Motor neuron (in vitro differentiated cells): ENCODE data around the gene KLF11. TPM values are rescaled to one million over a fixed set of nuclear protein-coding genes. Genes with fewer than 3 reads are reported as not detected.
"Not testable (repeated sequence)": the region's sequence is repeated elsewhere in the genome, so short reads cannot be mapped to it uniquely, and the experiment has no call there.

ENCODE experiments used
- ATAC-seq, 8 experiments: fragments of 200-7000 bp; cut with Tn5 transposase; replicated peaks in 6 of 8; 2 replicates each; pipeline ENCODE4 v1.8.0; 2021; ENCODE audit warnings: mild to moderate bottlenecking in 8 of 8, moderate library complexity in 8 of 8
- H3K27ac ChIP-seq, 2 donors: fragments of 250-450 bp; sonication (Bioruptor Pico); 2 replicates each; pipeline ENCODE4 v1.9.0; 2021; ENCODE audit warnings: antibody characterized with exemption in 2 of 2, mild to moderate bottlenecking in 2 of 2, moderate library complexity in 1 of 2
- H3K4me1 ChIP-seq, 2 donors: fragments of 250-450 bp; sonication (Bioruptor Pico); replicated peaks in 1 of 2; 2 replicates each; pipeline ENCODE4 v1.6.1; 2021; ENCODE audit warnings: antibody characterized with exemption in 2 of 2, mild to moderate bottlenecking in 2 of 2, moderate library complexity in 1 of 2
- H3K4me3 ChIP-seq, 5 donors: fragments of 250-450 bp; sonication (Bioruptor Pico); 2 replicates each; pipeline ENCODE4 v1.9.0; 2021; ENCODE audit warnings: antibody characterized with exemption in 5 of 5, mild to moderate bottlenecking in 5 of 5, moderate library complexity in 4 of 5
- WGBS, 10 experiments: fragments of 450-650 bp; shearing (Covaris generic); methylation state at CpG; one replicate each; pipeline ENCODE4 v1.0.0; 2022; 5-methylcytosine and 5-hydroxymethylcytosine counted together
- in situ Hi-C, 9 experiments: fragments of 400-800 bp; cut with MboI; loops; one replicate each; pipeline ENCODE4 v1.15.0; 2021; ENCODE audit warnings: low sequenced_read_pairs in 9 of 9, low pct_unique_long_range_greater_than_20kb in 2 of 9; ENCODE audit not compliant: unreplicated experiment in 9 of 9
- total RNA-seq, 8 experiments: library from RNA; unstranded; fragments of 300-600 nt; gene quantifications; 2 replicates each; pipeline versions ENCODE4 v1.2.3 to v1.2.4, GENCODE V29; 2022

The KLF11 gene
- total RNA-seq, 8 experiments from 2014 or later = 4.0 to 19.7 (median 12.6) TPM

- no peak overlapping the region for H3K4me3 ChIP-seq
These were observed 20.9 kb upstream of the KLF11 start for GRCh38 chr2:10022445-10022844.

GRCh38 chr2:10022966-10023662 lies 20.2 kb upstream of the KLF11 start:
- H3K4me1 ChIP-seq = peaks cover 4 to 6% of the 10 kb centered on the region in 2 donors
- no peak overlapping the region for H3K4me3 ChIP-seq
- H3K27ac ChIP-seq = no peak overlapping the region
- 71 to 100% (median 83%) methylated on average over 1 to 5 of the region's 10 CpGs; no CpG with 5 or more reads in 4 of the 10 experiments for WGBS, 10 experiments
- in situ Hi-C loops = no loop called here
- ATAC-seq = peak in 5 of 8 experiments; percentile 26 to 61 (median 46)

More at GRCh38 chr2:10022445-10022844, 20.9 kb upstream of the KLF11 start:
- peak in 5 of 8 experiments; percentile 12 to 59 (median 47) for ATAC-seq
- Histone ChIP-seq H3K4me1 (peaks cover 4 to 6% of the 10 kb centered on the region in 2 donors), H3K27ac (no peak overlapping the region)
- WGBS, 10 experiments = 91 to 100% methylated on average over 1 to 4 of the region's 4 CpGs; no CpG with 5 or more reads in 8 of the 10 experiments
- in situ Hi-C loops = no loop called here

- no peak overlapping the region for H3K4me3 ChIP-seq
- ATAC-seq = no peak
These were observed 16.3 kb upstream of the KLF11 start for GRCh38 chr2:10026940-10027569.

GRCh38 chr2:10027660-10028330 lies 15.6 kb upstream of the KLF11 start:
- WGBS, 10 experiments = 90 to 100% (median 100%) methylated on average over 1 to 4 of the region's 16 CpGs; no CpG with 5 or more reads in 5 of the 10 experiments
- in situ Hi-C loops = loop anchor here in 3 of 9 experiments (25.0 kb wide), 1 partner anchor 215 kb away; no protein-coding TSS in a partner anchor
- ATAC-seq = peak in 1 of 8 experiments; percentile 0

More at GRCh38 chr2:10026940-10027569, 16.3 kb upstream of the KLF11 start:
- H3K4me1 ChIP-seq = peaks cover 34% of the 10 kb centered on the region in 2 donors
- in situ Hi-C loops = loop anchor here in 3 of 9 experiments (25.0 kb wide), 1 partner anchor 215 kb away; no protein-coding TSS in a partner anchor
- WGBS, 10 experiments = 50 to 100% (median 80%) methylated on average over 1 to 8 of the region's 8 CpGs; no CpG with 5 or more reads in 3 of the 10 experiments
- no peak overlapping the region for H3K27ac ChIP-seq

GRCh38 chr2:10028407-10028987 lies 14.9 kb upstream of the KLF11 start:
- peaks cover 28 to 30% of the 10 kb centered on the region in 2 donors for H3K4me1 ChIP-seq
- in situ Hi-C loops = loop anchor here in 3 of 9 experiments (25.0 kb wide), 1 partner anchor 216 kb away; no protein-coding TSS in a partner anchor
- H3K27ac ChIP-seq = peak overlapping the region in 1 of 2 donors; percentile 5
- no peak overlapping the region for H3K4me3 ChIP-seq
- WGBS, 10 experiments = 25 to 83% (median 58%) methylated on average over 1 to 7 of the region's 16 CpGs; no CpG with 5 or more reads in 4 of the 10 experiments
- ATAC-seq = peak; percentile 23 to 65 (median 54)

More at GRCh38 chr2:10027660-10028330, 15.6 kb upstream of the KLF11 start:
- peaks cover 29 to 31% of the 10 kb centered on the region in 2 donors for H3K4me1 ChIP-seq
- no peak overlapping the region for H3K4me3 ChIP-seq
- H3K27ac ChIP-seq = no peak overlapping the region

GRCh38 chr2:10028988-10029874 lies 14.1 kb upstream of the KLF11 start:
- 0 to 71% (median 37%) methylated on average over 1 to 6 of the region's 26 CpGs; no CpG with 5 or more reads in 6 of the 10 experiments for WGBS, 10 experiments
- peak; percentile 79 to 92 (median 82) for ATAC-seq
- Histone ChIP-seq H3K27ac (peak overlapping the region in 1 of 2 donors; percentile 5), H3K4me1 (peaks cover 28 to 30% of the 10 kb centered on the region in 2 donors), H3K4me3 (no peak overlapping the region)
- in situ Hi-C loops = loop anchor here in 3 of 9 experiments (25.0 kb wide), 1 partner anchor 217 kb away; no protein-coding TSS in a partner anchor

GRCh38 chr2:10029875-10030223 lies 13.5 kb upstream of the KLF11 start:
- H3K27ac ChIP-seq = no peak overlapping the region
- in situ Hi-C loops = loop anchor here in 3 of 9 experiments (25.0 kb wide), 1 partner anchor 218 kb away; no protein-coding TSS in a partner anchor
- H3K4me3 ChIP-seq = no peak overlapping the region
- WGBS, 10 experiments = 22 to 100% (median 76%) methylated on average over 1 to 7 of the region's 7 CpGs; no CpG with 5 or more reads in 1 of the 10 experiments
- H3K4me1 ChIP-seq = peaks cover 28 to 30% of the 10 kb centered on the region in 2 donors
- no peak for ATAC-seq

- ATAC-seq = peak in 7 of 8 experiments; percentile 30 to 77 (median 35)
- no peak overlapping the region for H3K27ac ChIP-seq
- no peak overlapping the region for H3K4me3 ChIP-seq
- in situ Hi-C loops = loop anchor here in 3 of 9 experiments (25.0 kb wide), 1 partner anchor 218 kb away; no protein-coding TSS in a partner anchor
- WGBS, 10 experiments = 4 to 86% (median 50%) methylated on average over 1 to 7 of the region's 9 CpGs; no CpG with 5 or more reads in 3 of the 10 experiments
- H3K4me1 ChIP-seq = peaks cover 28 to 30% of the 10 kb centered on the region in 2 donors
These were observed 13.0 kb upstream of the KLF11 start for GRCh38 chr2:10030311-10030736.

GRCh38 chr2:10030798-10031197 lies 12.6 kb upstream of the KLF11 start:
- not testable (repeated sequence) for H3K4me3 ChIP-seq, H3K27ac ChIP-seq, ATAC-seq
- 67 to 100% (median 96%) methylated on average over 1 to 8 of the region's 8 CpGs; no CpG with 5 or more reads in 4 of the 10 experiments for WGBS, 10 experiments
- in situ Hi-C loops = loop anchor here in 3 of 9 experiments (25.0 kb wide), 1 partner anchor 218 kb away; no protein-coding TSS in a partner anchor
- peaks cover 28 to 30% of the 10 kb centered on the region in 2 donors for H3K4me1 ChIP-seq

- no peak for ATAC-seq
- Histone ChIP-seq H3K27ac (no peak overlapping the region), H3K4me1 (peaks cover 28 to 30% of the 10 kb centered on the region in 2 donors), H3K4me3 (no peak overlapping the region)
- WGBS, 10 experiments = 40 to 100% (median 96%) methylated on average over 1 to 4 of the region's 20 CpGs; no CpG with 5 or more reads in 5 of the 10 experiments
- in situ Hi-C loops = loop anchor here in 3 of 9 experiments (25.0 kb wide), 1 partner anchor 220 kb away; no protein-coding TSS in a partner anchor
These were observed 11.2 kb upstream of the KLF11 start for GRCh38 chr2:10031886-10032745.
